Endothelial cell of umbilical vein (primary cell): ENCODE results near the gene DLAT. TPM values are rescaled to one million over a fixed set of nuclear protein-coding genes. Genes with fewer than 3 reads are reported as not detected.

ENCODE experiments used
- BruUV-seq: library from RNA; stranded (reverse); fragments of 400-500 nt; replicated peaks from 2 replicates; lab custom pipeline; 2021; lab: Mats Ljungman, UMichigan
- CTCF ChIA-PET: fragments of 300-600, 350-600 bp; sonication (Branson Sonifier 250); formaldehyde crosslinking; loops from one replicate; lab custom pipeline; 2021; ENCODE audit warnings: antibody characterized with exemption, inconsistent platforms; lab: Charles Lee
- POLR2A ChIA-PET: fragments of 300-600, 350-600 bp; sonication (Branson Sonifier 250); formaldehyde crosslinking; loops from one replicate; lab custom pipeline; 2021; ENCODE audit warnings: antibody characterized with exemption, inconsistent platforms; lab: Charles Lee
- DNase-seq: peaks from one replicate; pipeline ENCODE4 v3.0.0-alpha.2; 2011; ENCODE audit warnings: low read depth, low spot score
- FAIRE-seq: peaks from 2 replicates; lab custom pipeline; 2011; peaks lifted over from hg19 to GRCh38; lab: Jason Lieb, UNC
- H2AFZ ChIP-seq: 2 replicates; pipeline ENCODE4 v1.6.0; 2012; ENCODE audit warnings: low read depth, low read length, control low read depth, inconsistent platforms
- H3K27ac ChIP-seq: 2 replicates; pipeline ENCODE4 v1.5.1; 2011; ENCODE audit warnings: low read depth, mild to moderate bottlenecking, control low read depth, low read length, moderate library complexity; ENCODE audit not compliant: insufficient read depth
- H3K27me3 ChIP-seq, 2 experiments: 2 replicates each; pipeline versions ENCODE4 v1.6.0 to v1.6.1; 2011; ENCODE audit warnings: low read length in 2 of 2, mixed read lengths in 1 of 2; ENCODE audit not compliant: control insufficient read depth in 2 of 2, insufficient read depth in 2 of 2
- H3K36me3 ChIP-seq, 2 experiments: 2 replicates in 1 of 2; 3 replicates in 1 of 2; pipeline ENCODE4 v1.5.1; 2011; ENCODE audit warnings: low read length in 2 of 2, mild to moderate bottlenecking in 1 of 2, moderate library complexity in 1 of 2; ENCODE audit not compliant: control insufficient read depth in 2 of 2, insufficient read depth in 2 of 2; ENCODE audit errors: extremely low read depth in 1 of 2
- H3K4me1 ChIP-seq: 3 replicates; pipeline ENCODE4 v1.5.1; 2011; ENCODE audit warnings: mild to moderate bottlenecking, low read length; ENCODE audit not compliant: control insufficient read depth, insufficient read depth; ENCODE audit errors: extremely low read depth
- H3K4me2 ChIP-seq: 2 replicates; pipeline ENCODE4 v1.6.1; 2011; ENCODE audit warnings: low read length, control low read depth, mixed read lengths; ENCODE audit not compliant: insufficient read depth
- H3K4me3 ChIP-seq, 3 experiments: fragments of 200-600 bp in 1 of 3; sonication (generic), shearing (Covaris generic) in 1 of 3; replicated peaks in 1 of 3; 2 replicates each; pipeline ENCODE4 v1.5.1; 2011 to 2016; ENCODE audit warnings: control low read depth in 3 of 3, low read length in 3 of 3, mild to moderate bottlenecking in 2 of 3, inconsistent platforms in 1 of 3, low read depth in 1 of 3, moderate library complexity in 1 of 3; ENCODE audit not compliant: insufficient read depth in 1 of 3
- H3K79me2 ChIP-seq: 2 replicates; pipeline ENCODE4 v1.6.0; 2012; ENCODE audit warnings: low read length, inconsistent platforms; ENCODE audit not compliant: control insufficient read depth, insufficient read depth
- H3K9ac ChIP-seq: replicated peaks from 2 replicates; pipeline ENCODE3; 2011; ENCODE audit warnings: low read length, control low read depth; ENCODE audit not compliant: insufficient read depth; ENCODE audit errors: extremely low read depth
- H3K9me1 ChIP-seq: replicated peaks from 3 replicates; pipeline ENCODE4 v1.6.0; 2011; ENCODE audit warnings: mild to moderate bottlenecking, low read length; ENCODE audit not compliant: control insufficient read depth, insufficient read depth; ENCODE audit errors: extremely low read depth
- H3K9me3 ChIP-seq: replicated peaks from 2 replicates; pipeline ENCODE4 v1.5.1; 2012; ENCODE audit warnings: low read length, inconsistent platforms; ENCODE audit not compliant: control insufficient read depth, insufficient read depth
- H4K20me1 ChIP-seq: replicated peaks from 2 replicates; pipeline ENCODE3; 2011; ENCODE audit warnings: mild to moderate bottlenecking, low read length; ENCODE audit not compliant: control insufficient read depth, insufficient read depth; ENCODE audit errors: extremely low read depth
- CTCF ChIP-seq, 2 donors: IDR thresholded peaks; 1 replicate in 1 of 2; 2 replicates in 1 of 2; pipeline ENCODE4 v1.5.1; 2011; ENCODE audit warnings: low read length in 2 of 2, mild to moderate bottlenecking in 2 of 2, moderate library complexity in 2 of 2, control low read depth in 1 of 2, inconsistent platforms in 1 of 2, low read depth in 1 of 2; ENCODE audit not compliant: insufficient read depth in 1 of 2; ENCODE audit errors: extremely low read depth in 1 of 2
- EZH2 ChIP-seq: IDR thresholded peaks from 2 replicates; pipeline ENCODE4 v1.6.1; 2012; ENCODE audit warnings: borderline replicate concordance, low read depth, mild to moderate bottlenecking, moderate library complexity, low read length, inconsistent platforms; ENCODE audit not compliant: severe bottlenecking
- GATA2 ChIP-seq: IDR thresholded peaks from 2 replicates; pipeline ENCODE4 v1.7.0; 2011; ENCODE audit warnings: low read depth, mild to moderate bottlenecking, moderate library complexity, mixed read lengths, low read length; ENCODE audit not compliant: insufficient read length, insufficient read depth
- JUN ChIP-seq: IDR thresholded peaks from 2 replicates; pipeline ENCODE4 v1.6.1; 2011; ENCODE audit warnings: borderline replicate concordance, low read depth; ENCODE audit not compliant: insufficient read length, insufficient read depth
- MAX ChIP-seq: IDR thresholded peaks from 2 replicates; pipeline ENCODE4 v1.6.1; 2011; ENCODE audit not compliant: insufficient read depth, insufficient read length
- MYC ChIP-seq: IDR thresholded peaks from one replicate; pipeline ENCODE4 v1.6.1; 2011; ENCODE audit warnings: mild to moderate bottlenecking, low read depth, low read length
- POLR2A ChIP-seq: IDR thresholded peaks from 2 replicates; pipeline ENCODE4 v1.6.1; 2012; ENCODE audit warnings: low read depth, mild to moderate bottlenecking, control low read depth, low read length
- dilution Hi-C: fragments of 300-500 bp; cut with MboI; formaldehyde crosslinking; loops from one replicate; pipeline ENCODE4 v1.15.0; 2019; ENCODE audit warnings: low sequenced_read_pairs; ENCODE audit not compliant: extremely low pct_ligation_motif_present
- intact Hi-C: fragments of 100-400 bp; cut with micrococcal nuclease; formaldehyde crosslinking; loops from one replicate; pipeline ENCODE4 v1.10.0; 2022
- polyA plus RNA-seq, 4 experiments: library from polyadenylated mRNA; depleted of rRNA in 3 of 4; stranded (reverse) in 3 of 4; unstranded in 1 of 4; fragments of >200 nt; gene quantifications; 2 replicates each; pipeline versions ENCODE4 v1.2.1 to v1.2.3, GENCODE V29; 2011 to 2012; ENCODE audit warnings: missing spikeins in 1 of 4
- total RNA-seq: library from RNA; stranded (reverse); gene quantifications from 2 replicates; pipeline ENCODE4 v1.2.3, GENCODE V29; 2021

DLAT gene
- total and polyA plus RNA-seq, 2 donors (not counting 3 experiments of a cell fraction or from before 2014, with no cell fraction given) = 13.3 to 41.3 TPM

GRCh38 chr11:112100462-112100861, 75.3 kb downstream of the DLAT start:
- FAIRE-seq (no peak), DNase-seq (no peak)
- Histone ChIP-seq H2AFZ (no peak overlapping the region), H3K4me3 (no peak overlapping the region), H4K20me1 (no peaks in the 10 kb centered on the region), H3K4me1 (no peaks in the 10 kb centered on the region), H3K9me3 (no peaks in the 10 kb centered on the region), H3K9ac (no peak overlapping the region), H3K9me1 (no peaks in the 10 kb centered on the region), H3K27ac (no peak overlapping the region), H3K27me3 (no peaks in the 10 kb centered on the region), H3K4me2 (no peak overlapping the region), H3K36me3 (peaks cover 0 to 3% of the 10 kb centered on the region in 2 experiments), H3K79me2 (no peaks in the 10 kb centered on the region)
- dilution Hi-C loops = no loop called here
- no TSS peak for BruUV-seq
- CTCF ChIA-PET = interaction anchor here (0.7 to 4.2 kb wide), 2 partner anchors 13 to 17 kb away, joined by 3 to 18 read pairs; no protein-coding TSS in a partner anchor
- intact Hi-C loops = no loop called here
- no peak for TF ChIP-seq GATA2
- no peak for TF ChIP-seq MAX
- no peak for TF ChIP-seq JUN
- TF ChIP-seq POLR2A = no peak
- POLR2A ChIA-PET = no interaction called here

GRCh38 chr11:112103446-112103845, 78.2 kb downstream of the DLAT start:
- no peaks in the 10 kb centered on the region for H4K20me1 ChIP-seq
- H2AFZ ChIP-seq = no peak overlapping the region
- no peaks in the 10 kb centered on the region for H3K27me3 ChIP-seq
- H3K4me1 ChIP-seq = no peaks in the 10 kb centered on the region
- no peak overlapping the region for H3K9ac ChIP-seq
- H3K9me3 ChIP-seq = no peaks in the 10 kb centered on the region
- no peak for TF ChIP-seq CTCF (IDR thresholded peaks at IDR 0.05; ENCODE audit: extremely low read depth in 1 of 2, insufficient read depth in 1 of 2, low read depth in 1 of 2, low read length in 2 of 2)
- TF ChIP-seq POLR2A = no peak
- no peak for TF ChIP-seq EZH2
- no peak for TF ChIP-seq MYC
- no peak for TF ChIP-seq JUN
- no peaks in the 10 kb centered on the region for H3K36me3 ChIP-seq
- no peak overlapping the region for H3K27ac ChIP-seq
- H3K9me1 ChIP-seq = no peaks in the 10 kb centered on the region
- intact Hi-C loops = no loop called here
- ChIA-PET CTCF (interaction anchor here (4.4 kb wide), 1 partner anchor 10 kb away, joined by 34 read pairs; no protein-coding TSS in a partner anchor), POLR2A (no interaction called here)
- FAIRE-seq (no peak), DNase-seq (no peak)
- no TSS peak for BruUV-seq
- H3K79me2 ChIP-seq = no peaks in the 10 kb centered on the region
- no peak overlapping the region for H3K4me3 ChIP-seq
- dilution Hi-C loops = no loop called here
- H3K4me2 ChIP-seq = no peak overlapping the region
